CD8-positive, alpha-beta memory T cell (primary cell): ENCODE measurements around the gene CHPF2. TPM values are rescaled to one million over a fixed set of nuclear protein-coding genes. Genes with fewer than 3 reads are reported as not detected.

Source experiments
- CTCF ChIA-PET: fragments of 350-600 bp; sonication (Branson Sonifier 250); formaldehyde crosslinking; loops from one replicate; lab custom pipeline; 2021; ENCODE audit warnings: antibody characterized with exemption; lab: Charles Lee
- POLR2A ChIA-PET: fragments of 350-600 bp; sonication (Branson Sonifier 250); formaldehyde crosslinking; loops from one replicate; lab custom pipeline; 2021; ENCODE audit warnings: antibody characterized with exemption; lab: Charles Lee
- DNase-seq, 5 donors: peaks; one replicate each; pipeline versions ENCODE4 v3.0.0 to v3.0.0-alpha.2; 2020 to 2022; ENCODE audit warnings: mixed read lengths in 1 of 5
- H3K27ac ChIP-seq: one replicate; pipeline ENCODE4 v1.7.0; 2013; ENCODE audit warnings: low read depth, mild to moderate bottlenecking, low read length, moderate library complexity
- H3K27me3 ChIP-seq: 2 replicates; pipeline ENCODE4 v1.7.0; 2013; ENCODE audit warnings: low read length, mild to moderate bottlenecking; ENCODE audit not compliant: insufficient read depth, poor library complexity, severe bottlenecking
- H3K36me3 ChIP-seq: 2 replicates; pipeline ENCODE4 v1.7.0; 2013; ENCODE audit warnings: mild to moderate bottlenecking, low read length, moderate library complexity; ENCODE audit not compliant: insufficient read depth
- H3K4me1 ChIP-seq: 2 replicates; pipeline ENCODE4 v1.7.0; 2013; ENCODE audit warnings: mild to moderate bottlenecking, low read length, moderate library complexity; ENCODE audit not compliant: insufficient read depth
- H3K4me3 ChIP-seq: 2 replicates; pipeline ENCODE4 v1.7.0; 2013; ENCODE audit warnings: mild to moderate bottlenecking, low read length
- H3K9me3 ChIP-seq: 2 replicates; pipeline ENCODE4 v1.7.0; 2013; ENCODE audit warnings: mild to moderate bottlenecking, low read length
- H3K27ac Mint-ChIP-seq, 8 donors: one replicate each; pipeline ENCODE4 v1.8.0; 2020 to 2021; ENCODE audit warnings: mixed read lengths in 8 of 8, mild to moderate bottlenecking in 6 of 8, inconsistent platforms in 3 of 8, moderate library complexity in 3 of 8
- H3K27me3 Mint-ChIP-seq, 2 donors: one replicate each; pipeline ENCODE4 v1.8.0; 2020 to 2021; ENCODE audit warnings: mixed read lengths in 2 of 2, mild to moderate bottlenecking in 1 of 2, moderate library complexity in 1 of 2
- H3K36me3 Mint-ChIP-seq, 3 donors: one replicate each; pipeline ENCODE4 v1.8.0; 2020 to 2021; ENCODE audit warnings: mixed read lengths in 3 of 3, inconsistent platforms in 1 of 3, mild to moderate bottlenecking in 1 of 3
- H3K4me1 Mint-ChIP-seq, 3 donors: one replicate each; pipeline ENCODE4 v1.8.0; 2020 to 2021; ENCODE audit warnings: mixed read lengths in 3 of 3, inconsistent platforms in 1 of 3, mild to moderate bottlenecking in 1 of 3
- H3K4me3 Mint-ChIP-seq, 7 donors: one replicate each; pipeline ENCODE4 v1.8.0; 2020 to 2021; ENCODE audit warnings: mixed read lengths in 7 of 7, mild to moderate bottlenecking in 6 of 7, moderate library complexity in 4 of 7, inconsistent platforms in 2 of 7
- H3K9me3 Mint-ChIP-seq, 5 donors: one replicate each; pipeline ENCODE4 v1.8.0; 2020 to 2022; ENCODE audit warnings: mixed read lengths in 5 of 5, mild to moderate bottlenecking in 3 of 5, moderate library complexity in 2 of 5, inconsistent platforms in 1 of 5
- polyA plus RNA-seq: library from polyadenylated mRNA; unstranded; fragments of 300-500 nt; fragmentation: Illumina TruSeq; gene quantifications from one replicate; pipeline ENCODE4 v1.2.3, GENCODE V29; 2021
- total RNA-seq, 2 experiments: library from RNA; stranded (reverse); gene quantifications; one replicate each; pipeline ENCODE4 v1.2.3, GENCODE V29; 2021

Gene CHPF2
- total and polyA plus RNA-seq, 3 experiments from 2014 or later = 31.3 to 37.0 (median 36.6) TPM

DNA sequence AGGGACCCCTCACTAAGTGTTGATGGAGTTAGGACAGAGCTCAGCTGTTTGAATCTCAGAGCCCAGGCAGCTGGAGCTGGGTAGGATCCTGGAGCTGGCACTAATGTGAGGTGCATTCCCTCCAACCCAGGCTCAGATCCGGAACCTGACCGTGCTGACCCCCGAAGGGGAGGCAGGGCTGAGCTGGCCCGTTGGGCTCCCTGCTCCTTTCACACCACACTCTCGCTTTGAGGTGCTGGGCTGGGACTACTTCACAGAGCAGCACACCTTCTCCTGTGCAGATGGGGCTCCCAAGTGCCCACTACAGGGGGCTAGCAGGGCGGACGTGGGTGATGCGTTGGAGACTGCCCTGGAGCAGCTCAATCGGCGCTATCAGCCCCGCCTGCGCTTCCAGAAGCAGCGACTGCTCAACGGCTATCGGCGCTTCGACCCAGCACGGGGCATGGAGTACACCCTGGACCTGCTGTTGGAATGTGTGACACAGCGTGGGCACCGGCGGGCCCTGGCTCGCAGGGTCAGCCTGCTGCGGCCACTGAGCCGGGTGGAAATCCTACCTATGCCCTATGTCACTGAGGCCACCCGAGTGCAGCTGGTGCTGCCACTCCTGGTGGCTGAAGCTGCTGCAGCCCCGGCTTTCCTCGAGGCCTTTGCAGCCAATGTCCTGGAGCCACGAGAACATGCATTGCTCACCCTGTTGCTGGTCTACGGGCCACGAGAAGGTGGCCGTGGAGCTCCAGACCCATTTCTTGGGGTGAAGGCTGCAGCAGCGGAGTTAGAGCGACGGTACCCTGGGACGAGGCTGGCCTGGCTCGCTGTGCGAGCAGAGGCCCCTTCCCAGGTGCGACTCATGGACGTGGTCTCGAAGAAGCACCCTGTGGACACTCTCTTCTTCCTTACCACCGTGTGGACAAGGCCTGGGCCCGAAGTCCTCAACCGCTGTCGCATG is 5.2 kb downstream of the CHPF2 start:
- H3K4me3 ChIP-seq = no peak overlapping the region
- DNase-seq = no peak
- POLR2A ChIA-PET = interaction anchor here (1.7 kb wide), 1 partner anchor 10 kb away, joined by 8 read pairs; the partner anchor contains the start of gene ABCF2
- Mint-ChIP-seq H3K27me3 (no peaks in the 10 kb centered on the region), H3K27ac (no peak overlapping the region), H3K4me1 (peaks cover 21 to 40% (median 25%) of the 10 kb centered on the region in 3 donors), H3K36me3 (peaks cover 0 to 61% (median 2%) of the 10 kb centered on the region in 3 donors), H3K4me3 (no peak overlapping the region), H3K9me3 (peaks cover 0 to 2% (median 0%) of the 10 kb centered on the region in 5 donors)
- no peaks in the 10 kb centered on the region for H3K27me3 ChIP-seq
- H3K9me3 ChIP-seq = no peaks in the 10 kb centered on the region
- H3K36me3 ChIP-seq = peaks cover 9% of the 10 kb centered on the region
- peaks cover 15% of the 10 kb centered on the region for H3K4me1 ChIP-seq
- CTCF ChIA-PET = interaction anchor here (1.0 to 1.9 kb wide), 3 partner anchors 8 to 13 kb away, joined by 3 to 6 read pairs (median 6); no protein-coding TSS in a partner anchor
- H3K27ac ChIP-seq = no peak overlapping the region

GRCh38 chr7:151238190-151238810 is 6.0 kb downstream of the CHPF2 start:
- CTCF ChIA-PET = no interaction called here
- H3K27ac Mint-ChIP-seq = no peak overlapping the region
- POLR2A ChIA-PET = no interaction called here

DNA sequence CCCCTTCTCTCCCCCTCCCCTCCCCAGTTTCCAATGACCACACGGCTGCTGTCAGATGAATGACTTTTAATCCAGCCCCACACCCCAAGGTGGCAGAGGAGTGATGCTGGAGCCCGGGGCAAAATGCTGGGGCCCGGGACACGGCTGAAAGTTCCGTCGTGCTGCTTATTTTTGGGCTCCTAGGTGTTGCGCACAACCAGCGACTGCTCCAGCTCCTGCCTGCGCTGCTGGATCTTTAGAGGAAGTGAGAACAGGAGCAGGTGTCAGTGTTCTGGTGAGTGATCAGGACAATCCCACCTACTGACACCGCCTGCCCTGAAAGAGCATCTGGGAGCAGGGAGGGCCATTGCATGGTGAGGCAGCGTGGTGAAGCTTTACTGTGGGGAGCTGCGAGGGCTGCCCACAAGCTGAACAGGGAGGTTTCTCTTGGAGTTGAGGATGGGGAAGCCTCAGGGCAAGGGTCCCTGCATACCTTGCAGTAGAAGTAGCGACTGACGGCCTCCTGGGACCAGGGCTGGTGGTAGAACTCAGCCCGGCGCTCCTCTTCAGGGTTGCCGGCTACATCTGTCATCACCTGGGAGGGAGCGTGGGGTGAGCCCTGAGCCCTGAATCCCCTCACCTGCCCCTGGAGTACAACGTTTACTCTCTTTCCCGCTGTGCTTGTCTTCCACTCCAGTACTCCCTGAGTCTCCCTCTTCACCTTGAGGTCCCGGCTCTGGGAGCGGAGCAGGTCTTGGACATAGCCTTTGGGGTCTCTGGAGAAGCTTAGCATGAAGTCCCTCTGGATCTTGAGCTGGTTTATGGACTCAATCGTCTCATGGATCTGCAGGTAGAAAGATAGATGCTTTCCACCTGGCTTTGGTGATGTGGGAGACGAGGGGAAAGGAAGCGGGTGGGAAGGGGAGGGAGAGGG is 6.9 kb downstream of the CHPF2 start:
- no peak for DNase-seq
- CTCF ChIA-PET = no interaction called here

More at GRCh38 chr7:151238190-151238810, 6.0 kb downstream of the CHPF2 start:
- H3K27ac ChIP-seq = no peak overlapping the region
- no peaks in the 10 kb centered on the region for H3K27me3 ChIP-seq
- H3K4me3 ChIP-seq = no peak overlapping the region
- H3K36me3 Mint-ChIP-seq = peaks cover 0 to 55% (median 2%) of the 10 kb centered on the region in 3 donors
- no peaks in the 10 kb centered on the region for H3K27me3 Mint-ChIP-seq
- DNase-seq = no peak
- H3K9me3 ChIP-seq = no peaks in the 10 kb centered on the region
- H3K4me1 ChIP-seq = peaks cover 19% of the 10 kb centered on the region
- H3K36me3 ChIP-seq = peaks cover 9% of the 10 kb centered on the region
- H3K9me3 Mint-ChIP-seq = peaks cover 0 to 2% (median 0%) of the 10 kb centered on the region in 5 donors
- peaks cover 21 to 43% (median 26%) of the 10 kb centered on the region in 3 donors for H3K4me1 Mint-ChIP-seq
- no peak overlapping the region for H3K4me3 Mint-ChIP-seq

GRCh38 chr7:151239837-151240459 is 7.7 kb downstream of the CHPF2 start:
- no peak overlapping the region for H3K4me3 Mint-ChIP-seq
- DNase-seq = no peak
- no peak overlapping the region for H3K27ac Mint-ChIP-seq
- Histone ChIP-seq H3K9me3 (no peaks in the 10 kb centered on the region), H3K4me1 (peaks cover 25% of the 10 kb centered on the region), H3K27ac (no peak overlapping the region), H3K36me3 (peaks cover 9% of the 10 kb centered on the region), H3K4me3 (no peak overlapping the region), H3K27me3 (peaks cover 4% of the 10 kb centered on the region)
- H3K36me3 Mint-ChIP-seq = peaks cover 0 to 45% (median 0%) of the 10 kb centered on the region in 3 donors
- POLR2A ChIA-PET = interaction anchor here (0.6 kb wide), 1 partner anchor 302 kb away, joined by 3 read pairs; no protein-coding TSS in a partner anchor
- H3K4me1 Mint-ChIP-seq = peaks cover 26 to 43% (median 28%) of the 10 kb centered on the region in 3 donors
- CTCF ChIA-PET = no interaction called here
- H3K27me3 Mint-ChIP-seq = peaks cover 0 to 2% of the 10 kb centered on the region in 2 donors
- peaks cover 0 to 2% (median 0%) of the 10 kb centered on the region in 5 donors for H3K9me3 Mint-ChIP-seq

More for the DNA sequence above, 6.9 kb downstream of the CHPF2 start:
- Mint-ChIP-seq H3K27ac (peak overlapping the region in 1 of 8 donors; percentile 78), H3K4me1 (peaks cover 21 to 43% (median 26%) of the 10 kb centered on the region in 3 donors), H3K36me3 (peaks cover 0 to 51% (median 0%) of the 10 kb centered on the region in 3 donors), H3K9me3 (peaks cover 0 to 2% (median 0%) of the 10 kb centered on the region in 5 donors), H3K27me3 (no peaks in the 10 kb centered on the region), H3K4me3 (no peak overlapping the region)
- H3K9me3 ChIP-seq = no peaks in the 10 kb centered on the region
- no peak overlapping the region for H3K27ac ChIP-seq
- H3K4me3 ChIP-seq = no peak overlapping the region
- POLR2A ChIA-PET = no interaction called here
- H3K36me3 ChIP-seq = peaks cover 9% of the 10 kb centered on the region
- H3K27me3 ChIP-seq = no peaks in the 10 kb centered on the region
- H3K4me1 ChIP-seq = peaks cover 19% of the 10 kb centered on the region

DNA sequence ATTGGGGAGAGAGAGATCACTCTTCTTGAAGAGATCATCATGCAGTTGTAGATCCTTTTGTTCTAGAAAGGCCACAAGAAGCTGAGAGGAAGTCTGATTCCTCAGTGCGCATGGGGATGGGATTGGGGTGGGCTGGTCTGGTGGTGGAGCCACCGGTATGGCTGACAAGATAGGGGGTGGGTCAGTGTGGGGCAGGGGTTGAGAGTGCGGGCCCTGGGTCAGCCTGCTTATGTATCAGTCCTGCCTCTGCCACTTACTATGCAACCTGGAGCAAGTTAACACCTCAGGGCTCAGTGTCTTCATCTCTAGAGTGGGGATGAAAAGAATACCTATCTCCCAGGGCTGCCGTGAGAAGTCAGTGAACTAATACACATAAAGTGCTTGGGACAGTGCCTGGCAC is 8.3 kb downstream of the CHPF2 start:
- Histone ChIP-seq H3K27ac (no peak overlapping the region), H3K4me3 (no peak overlapping the region), H3K4me1 (peaks cover 29% of the 10 kb centered on the region), H3K27me3 (peaks cover 8% of the 10 kb centered on the region), H3K36me3 (peaks cover 4% of the 10 kb centered on the region), H3K9me3 (no peaks in the 10 kb centered on the region)
- CTCF ChIA-PET = no interaction called here
- peaks cover 0 to 2% of the 10 kb centered on the region in 2 donors for H3K27me3 Mint-ChIP-seq
- H3K27ac Mint-ChIP-seq = peak overlapping the region in 1 of 8 donors; percentile 48
- H3K4me3 Mint-ChIP-seq = no peak overlapping the region
- peaks cover 26 to 39% (median 26%) of the 10 kb centered on the region in 3 donors for H3K4me1 Mint-ChIP-seq
- POLR2A ChIA-PET = interaction anchor here (0.6 kb wide), 1 partner anchor 303 kb away, joined by 3 read pairs; no protein-coding TSS in a partner anchor
- peaks cover 0 to 2% (median 0%) of the 10 kb centered on the region in 5 donors for H3K9me3 Mint-ChIP-seq
- H3K36me3 Mint-ChIP-seq = peaks cover 0 to 39% (median 0%) of the 10 kb centered on the region in 3 donors
- no peak for DNase-seq

- Mint-ChIP-seq H3K9me3 (peaks cover 0 to 2% (median 0%) of the 10 kb centered on the region in 5 donors), H3K27me3 (peaks cover 2 to 5% of the 10 kb centered on the region in 2 donors), H3K4me1 (peaks cover 27 to 41% (median 31%) of the 10 kb centered on the region in 3 donors), H3K27ac (peak overlapping the region in 5 of 8 donors; percentile 5 to 71 (median 48)), H3K36me3 (peaks cover 0 to 34% (median 0%) of the 10 kb centered on the region in 3 donors), H3K4me3 (no peak overlapping the region)
- CTCF ChIA-PET = interaction anchor here (3.3 kb wide), 1 partner anchor 8 kb away, joined by 29 read pairs; the partner anchor contains the start of gene CHPF2
- Histone ChIP-seq H3K4me3 (no peak overlapping the region), H3K9me3 (no peaks in the 10 kb centered on the region), H3K36me3 (no peaks in the 10 kb centered on the region), H3K4me1 (peaks cover 34% of the 10 kb centered on the region), H3K27ac (no peak overlapping the region), H3K27me3 (peaks cover 13% of the 10 kb centered on the region)
- DNase-seq = no peak
- POLR2A ChIA-PET = no interaction called here
Measured at GRCh38 chr7:151240942-151241754, 8.9 kb downstream of the CHPF2 start.
